Keratinocyte (primary cell): ENCODE data around the gene EMC10. TPM values are rescaled to one million over a fixed set of nuclear protein-coding genes. Genes with fewer than 3 reads are reported as not detected.

Experiments used
- DNase-seq: peaks from one replicate; pipeline ENCODE4 v3.0.0-alpha.2; 2011; ENCODE audit warnings: low read depth, missing footprints, low spot score
- FAIRE-seq: peaks from 2 replicates; lab custom pipeline; 2011; peaks lifted over from hg19 to GRCh38; lab: Jason Lieb, UNC
- H2AFZ ChIP-seq: 2 replicates; pipeline ENCODE4 v1.6.0; 2012; ENCODE audit warnings: low read length, control low read depth, inconsistent platforms; ENCODE audit not compliant: control insufficient read depth
- H3K27ac ChIP-seq: 2 replicates; pipeline ENCODE4 v1.5.1; 2011; ENCODE audit warnings: low read length; ENCODE audit not compliant: control insufficient read depth, insufficient read depth
- H3K27me3 ChIP-seq: 3 replicates; pipeline ENCODE4 v1.6.0; 2011; ENCODE audit warnings: low read length; ENCODE audit not compliant: control insufficient read depth, insufficient read depth; ENCODE audit errors: extremely low read depth
- H3K36me3 ChIP-seq, 2 experiments: 2 replicates in 1 of 2; 3 replicates in 1 of 2; pipeline ENCODE4 v1.5.1; 2011; ENCODE audit warnings: low read length in 2 of 2, mild to moderate bottlenecking in 1 of 2; ENCODE audit not compliant: control insufficient read depth in 2 of 2, insufficient read depth in 2 of 2; ENCODE audit errors: extremely low read depth in 1 of 2
- H3K4me1 ChIP-seq: 3 replicates; pipeline ENCODE4 v1.5.1; 2011; ENCODE audit warnings: low read length; ENCODE audit not compliant: control insufficient read depth, insufficient read depth; ENCODE audit errors: extremely low read depth
- H3K4me2 ChIP-seq: 3 replicates; pipeline ENCODE4 v1.6.0; 2011; ENCODE audit warnings: low read depth, low read length; ENCODE audit not compliant: control insufficient read depth, insufficient read depth; ENCODE audit errors: extremely low read depth
- H3K4me3 ChIP-seq, 3 experiments: fragments of 200-600 bp in 1 of 3; sonication (generic) in 1 of 3; 2 replicates in 2 of 3; 3 replicates in 1 of 3; pipeline ENCODE4 v1.5.1; 2011 to 2016; ENCODE audit warnings: low read length in 3 of 3, mild to moderate bottlenecking in 3 of 3, control low read depth in 2 of 3, inconsistent platforms in 1 of 3, low read depth in 1 of 3, mixed read lengths in 1 of 3, mixed run types in 1 of 3, moderate library complexity in 1 of 3; ENCODE audit not compliant: control insufficient read depth in 2 of 3, insufficient read depth in 2 of 3; ENCODE audit errors: extremely low read depth in 1 of 3
- H3K79me2 ChIP-seq: 2 replicates; pipeline ENCODE4 v1.6.0; 2012; ENCODE audit warnings: low read length; ENCODE audit not compliant: control insufficient read depth, insufficient read depth
- H3K9ac ChIP-seq: 3 replicates; pipeline ENCODE4 v1.6.0; 2011; ENCODE audit warnings: low read length; ENCODE audit not compliant: control insufficient read depth, insufficient read depth; ENCODE audit errors: extremely low read depth
- H3K9me1 ChIP-seq: 3 replicates; pipeline ENCODE4 v1.6.0; 2011; ENCODE audit warnings: low read length; ENCODE audit not compliant: control insufficient read depth, insufficient read depth; ENCODE audit errors: extremely low read depth
- H3K9me3 ChIP-seq: 2 replicates; pipeline ENCODE4 v1.5.1; 2012; ENCODE audit warnings: low read depth, low read length; ENCODE audit not compliant: control insufficient read depth
- H4K20me1 ChIP-seq: 3 replicates; pipeline ENCODE4 v1.6.0; 2011; ENCODE audit warnings: low read length; ENCODE audit not compliant: control insufficient read depth, insufficient read depth; ENCODE audit errors: extremely low read depth
- EZH2 ChIP-seq: IDR thresholded peaks from one replicate; pipeline ENCODE4 v1.6.1; 2012; ENCODE audit warnings: inconsistent platforms, mild to moderate bottlenecking, low read length, moderate library complexity
- dilution Hi-C: fragments of 300-500 bp; cut with MboI; formaldehyde crosslinking; loops from one replicate; pipeline ENCODE4 v1.7.0; 2020; ENCODE audit warnings: low sequenced_read_pairs; ENCODE audit not compliant: extremely low pct_ligation_motif_present
- polyA plus RNA-seq, 5 experiments: library from polyadenylated mRNA; depleted of rRNA in 3 of 5; stranded (reverse) in 3 of 5; stranded (forward) in 1 of 5; unstranded in 1 of 5; fragments of >200 nt; gene quantifications; 1 replicate in 1 of 5; 2 replicates in 3 of 5; 3 replicates in 1 of 5; pipeline versions ENCODE4 v1.2.1 to v1.2.3, GENCODE V29; 2011 to 2012; ENCODE audit warnings: missing spikeins in 2 of 5, low read depth in 1 of 5, low replicate concordance in 1 of 5
- TF ChIP-seq, protein P1 (sequence below), 3 experiments: IDR thresholded peaks in 1 of 3; conservative IDR thresholded peaks in 1 of 3; optimal IDR thresholded peaks in 1 of 3; 2 replicates in 2 of 3; 3 replicates in 1 of 3; pipeline versions ENCODE3 to v1.5.1; 2011; ENCODE audit warnings: low read length in 3 of 3, mild to moderate bottlenecking in 3 of 3, moderate library complexity in 2 of 3, control low read depth in 1 of 3, inconsistent platforms in 1 of 3; ENCODE audit not compliant: insufficient read depth in 2 of 3; ENCODE audit errors: extremely low read depth in 1 of 3

The EMC10 gene
- polyA plus RNA-seq, 1 donor (not counting 4 experiments of a cell fraction or from before 2014, with no cell fraction given): 26.7 TPM

DNA sequence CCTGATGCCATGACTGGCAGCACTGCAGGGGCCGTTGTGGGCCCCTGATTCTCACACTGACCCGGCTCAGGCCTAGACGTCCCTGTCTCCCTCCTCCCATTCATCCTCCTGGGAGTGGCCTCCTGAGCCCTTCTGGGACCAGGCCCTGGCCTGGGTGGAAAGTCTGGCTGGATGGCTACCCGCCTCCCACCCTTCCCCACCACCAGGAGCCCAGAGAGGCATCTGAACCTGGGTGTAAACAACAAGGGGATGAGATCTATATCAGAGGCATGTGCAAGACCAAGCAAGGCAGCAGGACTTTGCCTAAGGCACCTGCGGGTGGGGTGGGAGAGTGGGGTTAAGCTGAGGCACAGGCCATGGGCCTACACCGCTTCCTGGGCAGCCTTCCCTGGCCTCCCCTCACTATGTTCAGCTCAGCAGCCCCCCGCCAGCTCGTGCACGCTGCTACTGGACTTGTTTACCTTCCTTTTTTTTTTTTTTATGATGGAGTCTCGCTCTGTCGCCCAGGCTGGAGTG, 59.4 kb downstream of the EMC10 start:
- Histone ChIP-seq H3K36me3 (no peaks in the 10 kb centered on the region), H3K27me3 (peaks cover 5% of the 10 kb centered on the region), H3K4me1 (no peaks in the 10 kb centered on the region), H2AFZ (no peak overlapping the region), H3K4me2 (no peak overlapping the region), H3K27ac (no peak overlapping the region), H3K9ac (no peak overlapping the region), H3K4me3 (no peak overlapping the region), H4K20me1 (no peaks in the 10 kb centered on the region), H3K79me2 (no peaks in the 10 kb centered on the region), H3K9me3 (no peaks in the 10 kb centered on the region), H3K9me1 (no peaks in the 10 kb centered on the region)
- FAIRE-seq (no peak), DNase-seq (no peak)
- dilution Hi-C loops: no loop called here
- TF ChIP-seq, protein P1, sequence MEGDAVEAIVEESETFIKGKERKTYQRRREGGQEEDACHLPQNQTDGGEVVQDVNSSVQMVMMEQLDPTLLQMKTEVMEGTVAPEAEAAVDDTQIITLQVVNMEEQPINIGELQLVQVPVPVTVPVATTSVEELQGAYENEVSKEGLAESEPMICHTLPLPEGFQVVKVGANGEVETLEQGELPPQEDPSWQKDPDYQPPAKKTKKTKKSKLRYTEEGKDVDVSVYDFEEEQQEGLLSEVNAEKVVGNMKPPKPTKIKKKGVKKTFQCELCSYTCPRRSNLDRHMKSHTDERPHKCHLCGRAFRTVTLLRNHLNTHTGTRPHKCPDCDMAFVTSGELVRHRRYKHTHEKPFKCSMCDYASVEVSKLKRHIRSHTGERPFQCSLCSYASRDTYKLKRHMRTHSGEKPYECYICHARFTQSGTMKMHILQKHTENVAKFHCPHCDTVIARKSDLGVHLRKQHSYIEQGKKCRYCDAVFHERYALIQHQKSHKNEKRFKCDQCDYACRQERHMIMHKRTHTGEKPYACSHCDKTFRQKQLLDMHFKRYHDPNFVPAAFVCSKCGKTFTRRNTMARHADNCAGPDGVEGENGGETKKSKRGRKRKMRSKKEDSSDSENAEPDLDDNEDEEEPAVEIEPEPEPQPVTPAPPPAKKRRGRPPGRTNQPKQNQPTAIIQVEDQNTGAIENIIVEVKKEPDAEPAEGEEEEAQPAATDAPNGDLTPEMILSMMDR (optimal IDR thresholded peaks at IDR 0.05 in 1 of 3, IDR thresholded peaks at IDR 0.05 in 1 of 3, conservative IDR thresholded peaks at IDR 0.05 in 1 of 3; ENCODE audit: extremely low read depth in 1 of 3, insufficient read depth in 2 of 3, low read length in 3 of 3): no peak

DNA sequence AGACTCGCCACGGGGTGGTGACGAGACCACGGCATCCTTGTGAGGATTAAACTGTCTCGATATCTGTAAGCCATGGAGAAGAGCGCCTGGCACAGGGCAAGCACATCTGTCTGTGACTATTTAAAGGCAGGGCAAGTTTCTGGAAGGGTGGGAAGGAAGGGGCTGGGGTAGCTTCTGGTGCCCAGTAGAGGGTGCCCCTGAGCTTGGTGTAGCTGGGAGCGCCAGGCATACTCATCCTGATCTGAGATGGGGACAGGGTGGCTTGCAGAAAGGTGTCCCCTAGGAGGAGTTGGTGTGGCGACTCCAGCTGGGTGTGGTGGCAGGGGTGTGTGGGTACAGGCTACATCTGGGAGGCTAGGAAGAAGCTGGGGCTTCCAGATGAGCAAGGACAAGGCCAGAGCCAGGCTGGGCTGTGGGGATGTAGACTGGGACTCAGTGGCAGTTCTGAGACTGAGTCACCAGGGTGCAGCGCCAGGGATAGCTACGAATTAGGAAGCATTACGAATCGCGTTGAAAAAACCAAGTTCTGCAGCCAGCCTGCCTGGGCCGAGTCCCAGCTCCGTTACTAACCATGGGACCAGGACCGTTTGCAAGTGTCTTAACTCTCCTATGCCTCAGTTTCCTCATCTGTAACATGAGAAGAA, 60.5 kb downstream of the EMC10 start:
- no peak overlapping the region for H2AFZ ChIP-seq
- H3K4me2 ChIP-seq: no peak overlapping the region
- H3K9ac ChIP-seq: no peak overlapping the region
- H3K27ac ChIP-seq: no peak overlapping the region
- H3K79me2 ChIP-seq: no peaks in the 10 kb centered on the region
- dilution Hi-C loops: no loop called here
- no peak overlapping the region for H3K4me3 ChIP-seq
- no peaks in the 10 kb centered on the region for H3K9me3 ChIP-seq
- H3K9me1 ChIP-seq: no peaks in the 10 kb centered on the region
- no peak for DNase-seq
- H4K20me1 ChIP-seq: no peaks in the 10 kb centered on the region
- FAIRE-seq: no peak
- H3K36me3 ChIP-seq: no peaks in the 10 kb centered on the region
- TF ChIP-seq, protein P1 (optimal IDR thresholded peaks at IDR 0.05 in 1 of 3, IDR thresholded peaks at IDR 0.05 in 1 of 3, conservative IDR thresholded peaks at IDR 0.05 in 1 of 3; ENCODE audit: extremely low read depth in 1 of 3, insufficient read depth in 2 of 3, low read length in 3 of 3): peak in 2 of 3 experiments; percentile 12 to 19
- TF ChIP-seq EZH2: no peak
- no peaks in the 10 kb centered on the region for H3K4me1 ChIP-seq
- H3K27me3 ChIP-seq: no peaks in the 10 kb centered on the region
